ENCODE results near the gene ALKBH1. TPM values are rescaled to one million over a fixed set of nuclear protein-coding genes. Genes with fewer than 3 reads are reported as not detected.
"Not testable (repeated sequence)": the region's sequence is repeated elsewhere in the genome, so short reads cannot be mapped to it uniquely, and the experiment has no call there.

Gene ALKBH1
- total and polyA plus RNA-seq, 9 of the 15 experiments (the other 6 are each of a cell fraction or from before 2014, with no cell fraction given), result 5.3 to 19.4 (median 10.7) TPM

- BruUV-seq (replicated peaks); H3K9me1 ChIP-seq (ENCODE audit: control insufficient read depth, insufficient read depth, low read length); ATAC-seq; H2AFZ ChIP-seq (ENCODE audit: low read depth, low read length); H3K27me3 ChIP-seq (ENCODE audit: control insufficient read depth in 2 of 2, insufficient read depth in 2 of 2, low read length in 2 of 2); H4K20me1 ChIP-seq (replicated peaks; ENCODE audit: control insufficient read depth, insufficient read depth, low read length); DNase-seq (ENCODE audit: extremely low read depth in 1 of 4, low spot score in 3 of 4); in situ Hi-C loops (cut with MboI); H3K36me3 ChIP-seq (ENCODE audit: control insufficient read depth, insufficient read depth, low read length); H3K9me3 ChIP-seq (replicated peaks; ENCODE audit: control insufficient read depth, insufficient read depth, low read depth, low read length); intact Hi-C loops (cut with micrococcal nuclease); FAIRE-seq; H3K4me3 ChIP-seq; CTCF ChIA-PET (ENCODE audit: low intra/inter-chr PET ratio); H3K79me2 ChIP-seq (ENCODE audit: control insufficient read depth, insufficient read depth, low read length); H3K4me2 ChIP-seq (ENCODE audit: insufficient read depth, low read length); POLR2A ChIA-PET; H3K4me1 ChIP-seq (replicated peaks in 1 of 2; ENCODE audit: control insufficient read depth in 2 of 2, insufficient read depth in 2 of 2, low read length in 2 of 2); H3K9ac ChIP-seq (ENCODE audit: insufficient read depth in 1 of 2, low read depth in 2 of 2, low read length in 2 of 2); H3K27ac ChIP-seq (ENCODE audit: extremely low read depth, low read depth, low read length): not testable (repeated sequence)
- TF ChIP-seq ZNF592 (IDR thresholded peaks at IDR 0.05), result 0 out of 2 replicates have a peak, but pooled peaks have one; percentile 40
- whole genome bisulfite sequencing (ENCODE audit: insufficient coverage, low coverage, missing lambda C conversion rate), result 66% methylated on average over 2 of the region's 4 CpGs
Measured at GRCh38 chr14:77635869-77636268, 72.0 kb downstream of the ALKBH1 start.

GRCh38 chr14:77635466-77635865, 72.4 kb downstream of the ALKBH1 start:
- BruUV-seq (replicated peaks); intact Hi-C loops (cut with micrococcal nuclease): not testable (repeated sequence)

More at GRCh38 chr14:77635466-77635865, 72.4 kb downstream of the ALKBH1 start:
- CTCF ChIA-PET (ENCODE audit: low intra/inter-chr PET ratio); H3K79me2 ChIP-seq (ENCODE audit: control insufficient read depth, insufficient read depth, low read length); FAIRE-seq; H4K20me1 ChIP-seq (replicated peaks; ENCODE audit: control insufficient read depth, insufficient read depth, low read length); ATAC-seq; H3K4me2 ChIP-seq (ENCODE audit: insufficient read depth, low read length); H3K27ac ChIP-seq (ENCODE audit: extremely low read depth, low read depth, low read length); in situ Hi-C loops (cut with MboI); H3K27me3 ChIP-seq (ENCODE audit: control insufficient read depth in 2 of 2, insufficient read depth in 2 of 2, low read length in 2 of 2); H3K36me3 ChIP-seq (ENCODE audit: control insufficient read depth, insufficient read depth, low read length); POLR2A ChIA-PET; H3K4me3 ChIP-seq; H3K4me1 ChIP-seq (replicated peaks in 1 of 2; ENCODE audit: control insufficient read depth in 2 of 2, insufficient read depth in 2 of 2, low read length in 2 of 2); H3K9ac ChIP-seq (ENCODE audit: insufficient read depth in 1 of 2, low read depth in 2 of 2, low read length in 2 of 2); H2AFZ ChIP-seq (ENCODE audit: low read depth, low read length); DNase-seq (ENCODE audit: extremely low read depth in 1 of 4, low spot score in 3 of 4); H3K9me1 ChIP-seq (ENCODE audit: control insufficient read depth, insufficient read depth, low read length); H3K9me3 ChIP-seq (replicated peaks; ENCODE audit: control insufficient read depth, insufficient read depth, low read depth, low read length): not testable (repeated sequence)
- 70% methylated on average over 7 of the region's 8 CpGs for WGBS (ENCODE audit: insufficient coverage, low coverage, missing lambda C conversion rate)

Measured in K562 (cell line).